ENCODE data around the gene EXOSC6.
"Not testable (repeated sequence)": the region's sequence is repeated elsewhere in the genome, so short reads cannot be mapped to it uniquely, and the experiment has no call there.

GRCh38 chr16:70225430-70225829 lies 26.3 kb downstream of the EXOSC6 start:
- not testable (repeated sequence) for TF ChIP-seq CTCF (IDR thresholded peaks at IDR 0.05); POLR2AphosphoS5 (IDR thresholded peaks at IDR 0.05); EP300 (IDR thresholded peaks at IDR 0.05; ENCODE audit: low read depth); POLR2A (IDR thresholded peaks at IDR 0.05)

Data from transverse colon (tissue), 4 donors.